Lung (tissue), 12 donors: ENCODE measurements around the gene AVEN. TPM values are rescaled to one million over a fixed set of nuclear protein-coding genes. Genes with fewer than 3 reads are reported as not detected.

Experiments used
- ATAC-seq: fragments of 200-7000 bp; cut with Tn5 transposase; one replicate; pipeline ENCODE4 v1.9.1; 2020; ENCODE audit warnings: moderate number of reproducible peaks; ENCODE audit not compliant: insufficient read depth, low FRiP score
- DNase-seq, 3 donors: peaks; one replicate each; pipeline ENCODE4 v3.0.0-alpha.2; 2013 to 2017
- H3K27ac ChIP-seq, 2 donors: one replicate each; pipeline ENCODE4 v1.5.1; 2013; ENCODE audit warnings: mild to moderate bottlenecking in 2 of 2, moderate library complexity in 2 of 2, control low read depth in 1 of 2, inconsistent platforms in 1 of 2, low read depth in 1 of 2, low read length in 1 of 2
- H3K27me3 ChIP-seq, 3 donors: one replicate each; pipeline ENCODE4 v1.5.1; 2013; ENCODE audit warnings: low read length in 2 of 3; ENCODE audit not compliant: control insufficient read depth in 3 of 3, insufficient read depth in 3 of 3
- H3K36me3 ChIP-seq, 4 donors: one replicate each; pipeline ENCODE4 v1.5.1; 2013; ENCODE audit warnings: low read length in 4 of 4, mild to moderate bottlenecking in 1 of 4, moderate library complexity in 1 of 4; ENCODE audit not compliant: control insufficient read depth in 4 of 4, insufficient read depth in 4 of 4
- H3K4me1 ChIP-seq, 5 donors: one replicate each; pipeline ENCODE4 v1.5.1; 2013; ENCODE audit warnings: low read length in 5 of 5, mild to moderate bottlenecking in 2 of 5, moderate library complexity in 1 of 5; ENCODE audit not compliant: control insufficient read depth in 5 of 5, insufficient read depth in 5 of 5
- H3K4me3 ChIP-seq: one replicate; pipeline ENCODE4 v1.5.1; 2013; ENCODE audit warnings: mild to moderate bottlenecking, control low read depth, moderate library complexity
- H3K9ac ChIP-seq, 2 donors: one replicate each; pipeline ENCODE4 v1.5.1; 2013; ENCODE audit warnings: low read length in 2 of 2, control low read depth in 1 of 2; ENCODE audit not compliant: insufficient read depth in 1 of 2
- H3K9me3 ChIP-seq, 4 donors: one replicate each; pipeline ENCODE4 v1.5.1; 2013; ENCODE audit warnings: low read length in 3 of 4, mild to moderate bottlenecking in 1 of 4, moderate library complexity in 1 of 4; ENCODE audit not compliant: control insufficient read depth in 4 of 4, insufficient read depth in 3 of 4
- WGBS, 2 donors: extraction: QIAGEN DNeasy Blood & Tissue Kit; methylation state at CpG; one replicate each; pipeline ENCODE4 v1.1.7; 2013; 5-methylcytosine and 5-hydroxymethylcytosine counted together
- polyA plus RNA-seq, 2 donors: library from polyadenylated mRNA; stranded (reverse); fragments of 200-250 nt; gene quantifications; one replicate each; pipeline ENCODE4 v1.2.1, GENCODE V29; 2013
- total RNA-seq, 2 donors: library from RNA; depleted of rRNA in 1 of 2; stranded (reverse); fragments of >200 nt in 1 of 2; gene quantifications; one replicate each; pipeline ENCODE4 v1.2.1, GENCODE V29; 2014 to 2021
- TF ChIP-seq, protein P1 (sequence below): IDR thresholded peaks from 2 replicates; pipeline ENCODE4 v1.5.1; 2012; ENCODE audit warnings: mild to moderate bottlenecking; ENCODE audit errors: control extremely low read depth, extremely low read depth
- donor health status: control.
- donor health status: control.
- donor health status: Bipolar disorder and iron deficiency.
- donor health status: healthy.
- donor health status: DM: yes; HTN: yes; CAD: no.

AVEN gene
- total and polyA plus RNA-seq, 4 donors, result 7.5 to 9.3 (median 8.9) TPM

DNA sequence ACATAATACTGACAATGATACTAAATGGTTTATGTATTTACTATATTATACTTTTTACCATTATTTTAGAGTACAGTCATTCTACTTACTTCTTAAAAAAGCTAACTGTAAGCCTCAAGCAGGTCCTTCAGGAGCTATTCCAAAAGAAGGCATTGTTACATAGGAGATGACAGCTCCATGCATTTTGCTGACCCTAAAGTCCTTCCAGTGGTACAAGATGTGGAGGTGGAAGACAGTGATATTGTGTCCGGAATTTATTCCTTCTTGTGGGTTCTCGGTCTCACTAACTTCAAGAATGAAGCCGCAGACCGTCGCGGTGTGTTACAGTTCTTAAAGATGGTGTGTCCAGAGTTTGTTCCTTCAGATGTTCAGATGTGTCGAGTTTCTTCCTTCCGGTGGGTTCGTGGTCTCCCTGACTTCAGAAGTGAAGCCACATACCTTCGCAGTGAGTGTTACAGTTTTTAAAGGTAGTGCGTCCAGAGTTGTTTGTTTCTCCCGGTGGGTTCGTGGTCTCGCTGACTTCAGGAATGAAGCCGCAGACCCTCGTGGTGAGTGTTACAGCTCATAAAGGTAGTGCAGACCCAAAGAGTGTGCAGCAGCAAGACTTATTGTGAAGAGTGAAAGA lies 20.9 kb downstream of the AVEN start:
- Histone ChIP-seq H3K9ac (no peak overlapping the region), H3K4me1 (no peaks in the 10 kb centered on the region), H3K27me3 (no peaks in the 10 kb centered on the region), H3K9me3 (no peaks in the 10 kb centered on the region), H3K36me3 (peaks cover 0 to 2% (median 0%) of the 10 kb centered on the region in 4 donors), H3K27ac (no peak overlapping the region), H3K4me3 (no peak overlapping the region)
- TF ChIP-seq, protein P1, sequence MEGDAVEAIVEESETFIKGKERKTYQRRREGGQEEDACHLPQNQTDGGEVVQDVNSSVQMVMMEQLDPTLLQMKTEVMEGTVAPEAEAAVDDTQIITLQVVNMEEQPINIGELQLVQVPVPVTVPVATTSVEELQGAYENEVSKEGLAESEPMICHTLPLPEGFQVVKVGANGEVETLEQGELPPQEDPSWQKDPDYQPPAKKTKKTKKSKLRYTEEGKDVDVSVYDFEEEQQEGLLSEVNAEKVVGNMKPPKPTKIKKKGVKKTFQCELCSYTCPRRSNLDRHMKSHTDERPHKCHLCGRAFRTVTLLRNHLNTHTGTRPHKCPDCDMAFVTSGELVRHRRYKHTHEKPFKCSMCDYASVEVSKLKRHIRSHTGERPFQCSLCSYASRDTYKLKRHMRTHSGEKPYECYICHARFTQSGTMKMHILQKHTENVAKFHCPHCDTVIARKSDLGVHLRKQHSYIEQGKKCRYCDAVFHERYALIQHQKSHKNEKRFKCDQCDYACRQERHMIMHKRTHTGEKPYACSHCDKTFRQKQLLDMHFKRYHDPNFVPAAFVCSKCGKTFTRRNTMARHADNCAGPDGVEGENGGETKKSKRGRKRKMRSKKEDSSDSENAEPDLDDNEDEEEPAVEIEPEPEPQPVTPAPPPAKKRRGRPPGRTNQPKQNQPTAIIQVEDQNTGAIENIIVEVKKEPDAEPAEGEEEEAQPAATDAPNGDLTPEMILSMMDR, result no peak
- ATAC-seq (no peak), DNase-seq (no peak)
- WGBS, 2 donors, result 84 to 85% methylated on average over 16 of the region's 16 CpGs

- Histone ChIP-seq H3K27me3 (no peaks in the 10 kb centered on the region), H3K9me3 (no peaks in the 10 kb centered on the region), H3K4me3 (no peak overlapping the region), H3K27ac (no peak overlapping the region), H3K36me3 (peaks cover 0 to 2% (median 0%) of the 10 kb centered on the region in 4 donors), H3K4me1 (peaks cover 0 to 4% (median 0%) of the 10 kb centered on the region in 5 donors), H3K9ac (no peak overlapping the region)
- ATAC-seq, result no peak
- WGBS, 2 donors, result 87 to 90% methylated on average over 2 of the region's 2 CpGs
- TF ChIP-seq, protein P1, result no peak
- no peak for DNase-seq
These were observed 24.4 kb downstream of the AVEN start for GRCh38 chr15:34014556-34014955.

DNA sequence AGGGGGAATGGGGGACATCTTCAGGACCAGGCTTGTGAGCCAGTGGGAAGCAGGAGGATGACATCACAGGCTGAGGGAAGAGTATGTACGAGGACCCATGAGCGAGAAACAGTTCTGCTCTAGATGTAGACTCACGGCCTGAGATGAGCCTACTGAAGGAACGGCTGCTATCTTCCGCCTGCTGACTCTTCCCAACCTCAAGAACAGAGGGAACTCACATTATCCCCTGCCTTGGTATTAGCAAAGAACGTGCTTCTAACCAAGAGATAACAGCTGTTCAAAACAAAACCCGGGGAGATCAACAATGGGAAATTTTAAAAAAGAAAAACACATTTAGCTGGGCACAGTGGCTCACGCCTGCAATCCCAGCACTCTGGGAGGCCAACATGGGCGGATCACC lies 25.3 kb downstream of the AVEN start:
- no peak overlapping the region for H3K9ac ChIP-seq
- no peaks in the 10 kb centered on the region for H3K27me3 ChIP-seq
- TF ChIP-seq, protein P1, result no peak
- 97% methylated on average over 9 of the region's 9 CpGs for WGBS, 2 donors
- H3K27ac ChIP-seq, result no peak overlapping the region
- ATAC-seq, result no peak
- no peak for DNase-seq
- H3K36me3 ChIP-seq, result peaks cover 0 to under 1% (median 0%) of the 10 kb centered on the region in 4 donors
- peaks cover 0 to 4% (median 0%) of the 10 kb centered on the region in 5 donors for H3K4me1 ChIP-seq
- no peak overlapping the region for H3K4me3 ChIP-seq
- no peaks in the 10 kb centered on the region for H3K9me3 ChIP-seq
